GM23338 (cell line): Measurements from ENCODE around the gene ADGRB3. TPM values are rescaled to one million over a fixed set of nuclear protein-coding genes. Genes with fewer than 3 reads are reported as not detected.

Source experiments
- ATAC-seq: fragments of 200-7000 bp; cut with Tn5 transposase; 3 replicates; pipeline ENCODE4 v1.9.1; 2020
- DNase-seq: peaks from one replicate; pipeline ENCODE4 v3.0.0-alpha.2; 2015; ENCODE audit warnings: low spot score
- H2AFZ ChIP-seq: fragments of 200-600 bp; sonication (generic); 2 replicates; pipeline ENCODE4 v1.8.0; 2016; ENCODE audit warnings: antibody characterized with exemption, mild to moderate bottlenecking, moderate library complexity
- H3F3A ChIP-seq: fragments of 200-600 bp; sonication (generic); replicated peaks from 2 replicates; pipeline ENCODE4 v1.8.0; 2017; ENCODE audit warnings: antibody characterized with exemption, mixed run types, low read depth
- H3K27ac ChIP-seq: fragments of 200-600 bp; sonication (generic); 2 replicates; pipeline ENCODE4 v1.6.1; 2016; ENCODE audit warnings: low read depth
- H3K27me3 ChIP-seq: fragments of 200-600 bp; sonication (generic); 2 replicates; pipeline ENCODE4 v1.8.0; 2016; ENCODE audit warnings: mild to moderate bottlenecking, mixed run types, moderate library complexity; ENCODE audit not compliant: insufficient read depth
- H3K36me3 ChIP-seq: fragments of 200-600 bp; sonication (generic); 2 replicates; pipeline ENCODE4 v1.8.0; 2016; ENCODE audit warnings: mild to moderate bottlenecking; ENCODE audit not compliant: insufficient read depth
- H3K4me1 ChIP-seq: fragments of 200-600 bp; sonication (generic); 2 replicates; pipeline ENCODE4 v1.8.0; 2016; ENCODE audit warnings: mild to moderate bottlenecking, moderate library complexity; ENCODE audit not compliant: insufficient read depth
- H3K4me2 ChIP-seq: fragments of 200-600 bp; sonication (generic); 2 replicates; pipeline ENCODE4 v1.7.1; 2017; ENCODE audit warnings: mixed run types
- H3K4me3 ChIP-seq: fragments of 200-600 bp; sonication (generic); 2 replicates; pipeline ENCODE4 v1.6.1; 2016; ENCODE audit warnings: mixed run types
- H3K79me2 ChIP-seq: fragments of 200-600 bp; sonication (generic); replicated peaks from 2 replicates; pipeline ENCODE4 v1.8.0; 2017; ENCODE audit warnings: mild to moderate bottlenecking; ENCODE audit not compliant: insufficient read depth
- H3K9me2 ChIP-seq: fragments of 200-600 bp; sonication (generic); 2 replicates; pipeline ENCODE4 v1.8.0; 2017; ENCODE audit not compliant: insufficient read depth
- H4K20me1 ChIP-seq: fragments of 200-600 bp; sonication (generic); replicated peaks from 2 replicates; pipeline ENCODE4 v1.8.0; 2017; ENCODE audit warnings: mild to moderate bottlenecking; ENCODE audit not compliant: insufficient read depth
- H3K27ac Mint-ChIP-seq: 2 replicates; pipeline ENCODE4 v1.8.0; 2020; ENCODE audit warnings: inconsistent platforms, mild to moderate bottlenecking, moderate library complexity, mixed read lengths
- H3K27me3 Mint-ChIP-seq: 3 replicates; pipeline ENCODE4 v1.8.0; 2022; ENCODE audit warnings: low read depth, mild to moderate bottlenecking, moderate library complexity, mixed read lengths, inconsistent platforms; ENCODE audit not compliant: insufficient read depth, poor library complexity
- H3K36me3 Mint-ChIP-seq: 3 replicates; pipeline ENCODE4 v1.8.0; 2021; ENCODE audit warnings: low read depth, mild to moderate bottlenecking, inconsistent platforms, moderate library complexity, mixed read lengths
- H3K4me1 Mint-ChIP-seq: 3 replicates; pipeline ENCODE4 v1.8.0; 2020; ENCODE audit warnings: mild to moderate bottlenecking, inconsistent platforms, mixed read lengths
- H3K4me3 Mint-ChIP-seq: 3 replicates; pipeline ENCODE4 v1.8.0; 2021; ENCODE audit warnings: moderate library complexity, mild to moderate bottlenecking, inconsistent platforms, mixed read lengths
- H3K9me3 Mint-ChIP-seq: 3 replicates; pipeline ENCODE4 v1.8.0; 2020; ENCODE audit warnings: moderate library complexity, mild to moderate bottlenecking, inconsistent platforms, mixed read lengths
- CREB1 ChIP-seq: fragments of 250-450 bp; sonication (Bioruptor Pico); IDR thresholded peaks from 2 replicates; pipeline ENCODE4 v1.5.0; 2020; ENCODE audit warnings: low read depth, mild to moderate bottlenecking, moderate library complexity
- EZH2 ChIP-seq: fragments of 200-600 bp; sonication (generic); IDR thresholded peaks from one replicate; pipeline ENCODE4 v1.8.0; 2017; ENCODE audit warnings: antibody characterized with exemption, mild to moderate bottlenecking, low read depth; ENCODE audit not compliant: unreplicated experiment
- EZH2phosphoT487 ChIP-seq: fragments of 200-600 bp; sonication (generic); IDR thresholded peaks from one replicate; pipeline ENCODE4 v1.8.1; 2018; ENCODE audit warnings: antibody characterized with exemption; ENCODE audit not compliant: unreplicated experiment
- JUNB ChIP-seq: IDR thresholded peaks from one replicate; pipeline ENCODE4 v1.6.1; 2016; ENCODE audit warnings: antibody characterized with exemption; ENCODE audit not compliant: unreplicated experiment
- REST ChIP-seq: IDR thresholded peaks from one replicate; pipeline ENCODE4 v1.6.1; 2018; ENCODE audit warnings: antibody characterized with exemption; ENCODE audit not compliant: unreplicated experiment
- STAT1 ChIP-seq: IDR thresholded peaks from one replicate; pipeline ENCODE4 v1.6.1; 2016; ENCODE audit warnings: antibody characterized with exemption; ENCODE audit not compliant: unreplicated experiment
- ZNF114 ChIP-seq: fragments of 250-450 bp; sonication (Bioruptor Pico); IDR thresholded peaks from 2 replicates; pipeline ENCODE4 v1.5.0; 2020; ENCODE audit warnings: mild to moderate bottlenecking, moderate library complexity
- ZNF331 ChIP-seq: fragments of 250-450 bp; sonication (Bioruptor Pico); IDR thresholded peaks from 2 replicates; pipeline ENCODE4 v1.5.0; 2020; ENCODE audit warnings: low read depth, mild to moderate bottlenecking, moderate library complexity
- ZNF462 ChIP-seq: fragments of 250-450 bp; sonication (Bioruptor Pico); IDR thresholded peaks from 2 replicates; pipeline ENCODE4 v1.5.0; 2020; ENCODE audit warnings: mild to moderate bottlenecking, moderate library complexity
- polyA plus RNA-seq: library from polyadenylated mRNA; unstranded; fragments of >200 nt; fragmentation: Nextera tagmentation; extraction: Ambion mirVana; gene quantifications from 2 replicates; pipeline ENCODE4 v1.2.1, GENCODE V29; 2016
- total RNA-seq: library from RNA; depleted of rRNA; stranded (reverse); fragments of >200 nt; shearing (Covaris generic); gene quantifications from 2 replicates; pipeline ENCODE4 v1.2.3, GENCODE V29; 2014
- TF ChIP-seq, protein P1 (sequence below), 2 experiments: fragments of 200-600 bp in 1 of 2; sonication (generic) in 1 of 2; conservative IDR thresholded peaks; 2 replicates each; pipeline versions ENCODE4 v1.5.1 to v1.6.1; 2016 to 2017; ENCODE audit warnings: antibody characterized with exemption in 2 of 2, low read depth in 2 of 2, mild to moderate bottlenecking in 2 of 2, moderate library complexity in 1 of 2

The ADGRB3 gene
- total and polyA plus RNA-seq, 2 experiments from 2014 or later: 0.92 to 4.0 TPM

GRCh38 chr6:69362209-69362608, 727.1 kb downstream of the ADGRB3 start (continued):
- TF ChIP-seq REST: no peak

GRCh38 chr6:69366831-69367230, 731.7 kb downstream of the ADGRB3 start:
- DNase-seq: no peak
- no peaks in the 10 kb centered on the region for H3K36me3 Mint-ChIP-seq
- H3K27ac ChIP-seq: no peak overlapping the region
- no peaks in the 10 kb centered on the region for H3K9me3 Mint-ChIP-seq
- H3F3A ChIP-seq: no peaks in the 10 kb centered on the region
- H3K27me3 ChIP-seq: no peaks in the 10 kb centered on the region
- H3K4me2 ChIP-seq: no peak overlapping the region
- H3K27me3 Mint-ChIP-seq: no peaks in the 10 kb centered on the region
- H3K9me2 ChIP-seq: no peaks in the 10 kb centered on the region
- H3K4me3 Mint-ChIP-seq: no peak overlapping the region
- no peak overlapping the region for H3K4me3 ChIP-seq
- no peak overlapping the region for H2AFZ ChIP-seq
- no peaks in the 10 kb centered on the region for H3K4me1 ChIP-seq
- no peaks in the 10 kb centered on the region for H3K36me3 ChIP-seq
- H3K4me1 Mint-ChIP-seq: peaks cover 6% of the 10 kb centered on the region; the same call in 2 of the 3 replicates
- no peaks in the 10 kb centered on the region for H4K20me1 ChIP-seq
- H3K27ac Mint-ChIP-seq: no peak overlapping the region
- no peak for ATAC-seq
- H3K79me2 ChIP-seq: no peaks in the 10 kb centered on the region
- no peak for TF ChIP-seq ZNF114 (CRISPR knock-in tag)
- TF ChIP-seq STAT1: no peak
- no peak for TF ChIP-seq ZNF462 (CRISPR knock-in tag)
- no peak for TF ChIP-seq JUNB
- no peak for TF ChIP-seq CREB1 (CRISPR knock-in tag)
- no peak for TF ChIP-seq ZNF331 (CRISPR knock-in tag)
- TF ChIP-seq EZH2: no peak
- TF ChIP-seq REST: no peak
- TF ChIP-seq, protein P1, sequence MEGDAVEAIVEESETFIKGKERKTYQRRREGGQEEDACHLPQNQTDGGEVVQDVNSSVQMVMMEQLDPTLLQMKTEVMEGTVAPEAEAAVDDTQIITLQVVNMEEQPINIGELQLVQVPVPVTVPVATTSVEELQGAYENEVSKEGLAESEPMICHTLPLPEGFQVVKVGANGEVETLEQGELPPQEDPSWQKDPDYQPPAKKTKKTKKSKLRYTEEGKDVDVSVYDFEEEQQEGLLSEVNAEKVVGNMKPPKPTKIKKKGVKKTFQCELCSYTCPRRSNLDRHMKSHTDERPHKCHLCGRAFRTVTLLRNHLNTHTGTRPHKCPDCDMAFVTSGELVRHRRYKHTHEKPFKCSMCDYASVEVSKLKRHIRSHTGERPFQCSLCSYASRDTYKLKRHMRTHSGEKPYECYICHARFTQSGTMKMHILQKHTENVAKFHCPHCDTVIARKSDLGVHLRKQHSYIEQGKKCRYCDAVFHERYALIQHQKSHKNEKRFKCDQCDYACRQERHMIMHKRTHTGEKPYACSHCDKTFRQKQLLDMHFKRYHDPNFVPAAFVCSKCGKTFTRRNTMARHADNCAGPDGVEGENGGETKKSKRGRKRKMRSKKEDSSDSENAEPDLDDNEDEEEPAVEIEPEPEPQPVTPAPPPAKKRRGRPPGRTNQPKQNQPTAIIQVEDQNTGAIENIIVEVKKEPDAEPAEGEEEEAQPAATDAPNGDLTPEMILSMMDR (conservative IDR thresholded peaks at IDR 0.05; ENCODE audit: low read depth in 2 of 2): no peak
- no peak for TF ChIP-seq EZH2phosphoT487
